Measurements from ENCODE around the gene SMLR1.
"Not testable (repeated sequence)": the region's sequence is repeated elsewhere in the genome, so short reads cannot be mapped to it uniquely, and the experiment has no call there.

SMLR1 gene

GRCh38 chr6:130794738-130795137 is 32.5 kb upstream of the SMLR1 start:
- H3K27ac ChIP-seq (ENCODE audit: low read depth, low read length): no peak overlapping the region
- H3K27me3 ChIP-seq (ENCODE audit: control insufficient read depth in 5 of 5, insufficient read depth in 4 of 5, low read length in 5 of 5): no peaks in the 10 kb centered on the region
- H3K4me1 ChIP-seq (ENCODE audit: control insufficient read depth in 5 of 5, insufficient read depth in 5 of 5, low read length in 5 of 5): peaks cover 0 to 17% (median 7%) of the 10 kb centered on the region in 5 donors
- H3K36me3 ChIP-seq (ENCODE audit: control insufficient read depth in 5 of 5, insufficient read depth in 5 of 5, low read length in 5 of 5): no peaks in the 10 kb centered on the region
- H3K9ac ChIP-seq (ENCODE audit: low read length in 5 of 5): no peak overlapping the region
- no peaks in the 10 kb centered on the region for H3K9me3 ChIP-seq (ENCODE audit: control insufficient read depth in 5 of 5, low read length in 5 of 5)
- H3K4me3 ChIP-seq (ENCODE audit: low read depth in 1 of 5, low read length in 5 of 5): no peak overlapping the region

GRCh38 chr6:130796313-130796905 is 30.8 kb upstream of the SMLR1 start:
- Histone ChIP-seq H3K9ac (ENCODE audit: low read length in 5 of 5) (no peak overlapping the region), H3K27ac (ENCODE audit: low read depth, low read length) (no peak overlapping the region), H3K36me3 (ENCODE audit: control insufficient read depth in 5 of 5, insufficient read depth in 5 of 5, low read length in 5 of 5) (no peaks in the 10 kb centered on the region), H3K27me3 (ENCODE audit: control insufficient read depth in 5 of 5, insufficient read depth in 4 of 5, low read length in 5 of 5) (no peaks in the 10 kb centered on the region), H3K9me3 (ENCODE audit: control insufficient read depth in 5 of 5, low read length in 5 of 5) (peaks cover 0 to 6% (median 0%) of the 10 kb centered on the region in 5 donors), H3K4me3 (ENCODE audit: low read depth in 1 of 5, low read length in 5 of 5) (no peak overlapping the region), H3K4me1 (ENCODE audit: control insufficient read depth in 5 of 5, insufficient read depth in 5 of 5, low read length in 5 of 5) (peaks cover 0 to 17% (median 7%) of the 10 kb centered on the region in 5 donors)

GRCh38 chr6:130797061-130797460 is 30.1 kb upstream of the SMLR1 start:
- H3K9me3 ChIP-seq (ENCODE audit: control insufficient read depth in 5 of 5, low read length in 5 of 5): peaks cover 0 to 6% (median 0%) of the 10 kb centered on the region in 5 donors
- no peak overlapping the region for H3K4me3 ChIP-seq (ENCODE audit: low read depth in 1 of 5, low read length in 5 of 5)
- no peaks in the 10 kb centered on the region for H3K36me3 ChIP-seq (ENCODE audit: control insufficient read depth in 5 of 5, insufficient read depth in 5 of 5, low read length in 5 of 5)
- H3K27me3 ChIP-seq (ENCODE audit: control insufficient read depth in 5 of 5, insufficient read depth in 4 of 5, low read length in 5 of 5): no peaks in the 10 kb centered on the region
- H3K9ac ChIP-seq (ENCODE audit: low read length in 5 of 5): no peak overlapping the region
- H3K4me1 ChIP-seq (ENCODE audit: control insufficient read depth in 5 of 5, insufficient read depth in 5 of 5, low read length in 5 of 5): peaks cover 0 to 17% (median 7%) of the 10 kb centered on the region in 5 donors
- no peak overlapping the region for H3K27ac ChIP-seq (ENCODE audit: low read depth, low read length)

- not testable (repeated sequence) for H3K9ac ChIP-seq (ENCODE audit: low read length in 5 of 5); H3K9me3 ChIP-seq (ENCODE audit: control insufficient read depth in 5 of 5, low read length in 5 of 5); H3K27me3 ChIP-seq (ENCODE audit: control insufficient read depth in 5 of 5, insufficient read depth in 4 of 5, low read length in 5 of 5); H3K27ac ChIP-seq (ENCODE audit: low read depth, low read length); H3K36me3 ChIP-seq (ENCODE audit: control insufficient read depth in 5 of 5, insufficient read depth in 5 of 5, low read length in 5 of 5); H3K4me1 ChIP-seq (ENCODE audit: control insufficient read depth in 5 of 5, insufficient read depth in 5 of 5, low read length in 5 of 5); H3K4me3 ChIP-seq (ENCODE audit: low read depth in 1 of 5, low read length in 5 of 5)
Measured at GRCh38 chr6:130801368-130801767, 25.8 kb upstream of the SMLR1 start.

GRCh38 chr6:130810307-130811030 is 16.7 kb upstream of the SMLR1 start:
- H3K4me3 ChIP-seq (ENCODE audit: low read depth in 1 of 5, low read length in 5 of 5): no peak overlapping the region
- H3K9ac ChIP-seq (ENCODE audit: low read length in 5 of 5): no peak overlapping the region
- H3K9me3 ChIP-seq (ENCODE audit: control insufficient read depth in 5 of 5, low read length in 5 of 5): no peaks in the 10 kb centered on the region
- H3K4me1 ChIP-seq (ENCODE audit: control insufficient read depth in 5 of 5, insufficient read depth in 5 of 5, low read length in 5 of 5): peaks cover 0 to 10% (median 3%) of the 10 kb centered on the region in 5 donors
- peaks cover 0 to under 1% (median 0%) of the 10 kb centered on the region in 5 donors for H3K36me3 ChIP-seq (ENCODE audit: control insufficient read depth in 5 of 5, insufficient read depth in 5 of 5, low read length in 5 of 5)
- H3K27me3 ChIP-seq (ENCODE audit: control insufficient read depth in 5 of 5, insufficient read depth in 4 of 5, low read length in 5 of 5): no peaks in the 10 kb centered on the region
- no peak overlapping the region for H3K27ac ChIP-seq (ENCODE audit: low read depth, low read length)

GRCh38 chr6:130811932-130812331 is 15.3 kb upstream of the SMLR1 start:
- no peak overlapping the region for H3K27ac ChIP-seq (ENCODE audit: low read depth, low read length)
- peaks cover 0 to 10% (median 3%) of the 10 kb centered on the region in 5 donors for H3K4me1 ChIP-seq (ENCODE audit: control insufficient read depth in 5 of 5, insufficient read depth in 5 of 5, low read length in 5 of 5)
- H3K9ac ChIP-seq (ENCODE audit: low read length in 5 of 5): no peak overlapping the region
- H3K9me3 ChIP-seq (ENCODE audit: control insufficient read depth in 5 of 5, low read length in 5 of 5): no peaks in the 10 kb centered on the region
- H3K36me3 ChIP-seq (ENCODE audit: control insufficient read depth in 5 of 5, insufficient read depth in 5 of 5, low read length in 5 of 5): peaks cover 0 to 5% (median 0%) of the 10 kb centered on the region in 5 donors
- no peak overlapping the region for H3K4me3 ChIP-seq (ENCODE audit: low read depth in 1 of 5, low read length in 5 of 5)
- H3K27me3 ChIP-seq (ENCODE audit: control insufficient read depth in 5 of 5, insufficient read depth in 4 of 5, low read length in 5 of 5): no peaks in the 10 kb centered on the region

GRCh38 chr6:130814506-130814905 is 12.7 kb upstream of the SMLR1 start:
- no peaks in the 10 kb centered on the region for H3K27me3 ChIP-seq (ENCODE audit: control insufficient read depth in 5 of 5, insufficient read depth in 4 of 5, low read length in 5 of 5)
- H3K4me3 ChIP-seq (ENCODE audit: low read depth in 1 of 5, low read length in 5 of 5): no peak overlapping the region
- H3K9me3 ChIP-seq (ENCODE audit: control insufficient read depth in 5 of 5, low read length in 5 of 5): no peaks in the 10 kb centered on the region
- peaks cover 0 to 5% (median 0%) of the 10 kb centered on the region in 5 donors for H3K36me3 ChIP-seq (ENCODE audit: control insufficient read depth in 5 of 5, insufficient read depth in 5 of 5, low read length in 5 of 5)
- H3K4me1 ChIP-seq (ENCODE audit: control insufficient read depth in 5 of 5, insufficient read depth in 5 of 5, low read length in 5 of 5): peaks cover 0 to 10% (median 3%) of the 10 kb centered on the region in 5 donors
- H3K27ac ChIP-seq (ENCODE audit: low read depth, low read length): no peak overlapping the region
- H3K9ac ChIP-seq (ENCODE audit: low read length in 5 of 5): no peak overlapping the region

- Histone ChIP-seq H3K27ac (ENCODE audit: low read depth, low read length) (no peak overlapping the region), H3K36me3 (ENCODE audit: control insufficient read depth in 5 of 5, insufficient read depth in 5 of 5, low read length in 5 of 5) (peaks cover 0 to 5% (median 0%) of the 10 kb centered on the region in 5 donors), H3K27me3 (ENCODE audit: control insufficient read depth in 5 of 5, insufficient read depth in 4 of 5, low read length in 5 of 5) (no peaks in the 10 kb centered on the region)
Measured at GRCh38 chr6:130815200-130816071, 11.8 kb upstream of the SMLR1 start.

GRCh38 chr6:130822736-130823135 is 4.5 kb upstream of the SMLR1 start:
- H3K9ac ChIP-seq (ENCODE audit: low read length in 5 of 5): no peak overlapping the region

More at GRCh38 chr6:130815200-130816071, 11.8 kb upstream of the SMLR1 start:
- Histone ChIP-seq H3K4me3 (ENCODE audit: low read depth in 1 of 5, low read length in 5 of 5) (no peak overlapping the region), H3K9ac (ENCODE audit: low read length in 5 of 5) (no peak overlapping the region), H3K9me3 (ENCODE audit: control insufficient read depth in 5 of 5, low read length in 5 of 5) (no peaks in the 10 kb centered on the region), H3K4me1 (ENCODE audit: control insufficient read depth in 5 of 5, insufficient read depth in 5 of 5, low read length in 5 of 5) (peaks cover 0 to 3% (median 0%) of the 10 kb centered on the region in 5 donors)

More at GRCh38 chr6:130822736-130823135, 4.5 kb upstream of the SMLR1 start:
- Histone ChIP-seq H3K9me3 (ENCODE audit: control insufficient read depth in 5 of 5, low read length in 5 of 5) (no peaks in the 10 kb centered on the region), H3K27ac (ENCODE audit: low read depth, low read length) (no peak overlapping the region), H3K27me3 (ENCODE audit: control insufficient read depth in 5 of 5, insufficient read depth in 4 of 5, low read length in 5 of 5) (no peaks in the 10 kb centered on the region), H3K36me3 (ENCODE audit: control insufficient read depth in 5 of 5, insufficient read depth in 5 of 5, low read length in 5 of 5) (no peaks in the 10 kb centered on the region), H3K4me1 (ENCODE audit: control insufficient read depth in 5 of 5, insufficient read depth in 5 of 5, low read length in 5 of 5) (peaks cover 0 to 4% (median 0%) of the 10 kb centered on the region in 5 donors), H3K4me3 (ENCODE audit: low read depth in 1 of 5, low read length in 5 of 5) (no peak overlapping the region)
